ENCODE results near the gene CNN3. TPM values are rescaled to one million over a fixed set of nuclear protein-coding genes. Genes with fewer than 3 reads are reported as not detected.

The CNN3 gene
- total RNA-seq, 2 donors from 2014 or later = 82.2 to 124 TPM

DNA sequence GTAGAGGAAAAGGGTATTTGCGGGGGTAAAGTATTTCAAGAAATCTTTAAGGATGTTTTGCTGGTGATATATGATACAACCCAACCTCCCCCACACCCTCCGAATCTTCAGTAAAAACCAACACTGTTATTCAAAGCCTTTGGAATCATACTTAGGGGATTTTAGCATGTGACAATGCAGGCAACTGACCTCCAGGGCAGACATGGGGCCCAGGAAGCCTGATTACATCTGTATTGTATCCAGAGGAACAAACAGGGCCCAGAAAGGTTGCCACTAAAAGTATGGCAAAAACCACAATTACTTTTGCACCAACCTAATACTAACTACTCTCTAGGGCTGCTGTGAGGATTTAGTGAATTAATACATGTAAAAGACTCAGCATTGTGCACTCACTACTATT is 43.9 kb upstream of the CNN3 start:
- TF ChIP-seq, protein P1, sequence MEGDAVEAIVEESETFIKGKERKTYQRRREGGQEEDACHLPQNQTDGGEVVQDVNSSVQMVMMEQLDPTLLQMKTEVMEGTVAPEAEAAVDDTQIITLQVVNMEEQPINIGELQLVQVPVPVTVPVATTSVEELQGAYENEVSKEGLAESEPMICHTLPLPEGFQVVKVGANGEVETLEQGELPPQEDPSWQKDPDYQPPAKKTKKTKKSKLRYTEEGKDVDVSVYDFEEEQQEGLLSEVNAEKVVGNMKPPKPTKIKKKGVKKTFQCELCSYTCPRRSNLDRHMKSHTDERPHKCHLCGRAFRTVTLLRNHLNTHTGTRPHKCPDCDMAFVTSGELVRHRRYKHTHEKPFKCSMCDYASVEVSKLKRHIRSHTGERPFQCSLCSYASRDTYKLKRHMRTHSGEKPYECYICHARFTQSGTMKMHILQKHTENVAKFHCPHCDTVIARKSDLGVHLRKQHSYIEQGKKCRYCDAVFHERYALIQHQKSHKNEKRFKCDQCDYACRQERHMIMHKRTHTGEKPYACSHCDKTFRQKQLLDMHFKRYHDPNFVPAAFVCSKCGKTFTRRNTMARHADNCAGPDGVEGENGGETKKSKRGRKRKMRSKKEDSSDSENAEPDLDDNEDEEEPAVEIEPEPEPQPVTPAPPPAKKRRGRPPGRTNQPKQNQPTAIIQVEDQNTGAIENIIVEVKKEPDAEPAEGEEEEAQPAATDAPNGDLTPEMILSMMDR (IDR thresholded peaks at IDR 0.05) = no peak
- Histone ChIP-seq H3K27ac (peak overlapping the region; percentile 9 to 67), H3K36me3 (no peaks in the 10 kb centered on the region), H3K9me3 (no peaks in the 10 kb centered on the region), H3K4me1 (peaks cover 0 to 28% of the 10 kb centered on the region in 2 donors), H3K4me3 (no peak overlapping the region), H3K27me3 (no peaks in the 10 kb centered on the region)
- no peak for DNase-seq (ENCODE audit: low spot score)

DNA sequence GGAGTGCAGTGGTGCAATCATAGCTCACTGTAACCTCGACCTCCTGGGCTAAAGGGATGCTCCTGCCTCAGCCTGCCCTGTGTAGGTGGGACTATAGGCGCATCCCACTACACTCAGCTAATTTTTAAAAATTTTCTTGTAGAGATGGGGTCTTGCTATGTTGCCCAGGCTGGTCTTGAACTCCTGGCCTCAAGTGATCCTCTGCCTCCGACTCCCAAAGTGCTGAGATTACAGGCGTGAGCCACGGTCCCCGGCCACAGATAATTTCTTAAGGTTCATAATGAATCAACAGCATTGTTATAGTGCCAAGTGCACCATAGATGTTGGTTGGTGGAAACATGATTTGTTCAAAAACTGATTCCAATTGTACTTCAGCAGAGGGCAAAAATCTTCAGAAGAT is 42.2 kb upstream of the CNN3 start:
- Histone ChIP-seq H3K27me3 (no peaks in the 10 kb centered on the region), H3K4me3 (no peak overlapping the region), H3K9me3 (no peaks in the 10 kb centered on the region), H3K36me3 (no peaks in the 10 kb centered on the region), H3K4me1 (peaks cover 0 to 22% of the 10 kb centered on the region in 2 donors), H3K27ac (no peak overlapping the region)
- no peak for DNase-seq (ENCODE audit: low spot score)
- TF ChIP-seq, protein P1 (IDR thresholded peaks at IDR 0.05) = no peak

DNA sequence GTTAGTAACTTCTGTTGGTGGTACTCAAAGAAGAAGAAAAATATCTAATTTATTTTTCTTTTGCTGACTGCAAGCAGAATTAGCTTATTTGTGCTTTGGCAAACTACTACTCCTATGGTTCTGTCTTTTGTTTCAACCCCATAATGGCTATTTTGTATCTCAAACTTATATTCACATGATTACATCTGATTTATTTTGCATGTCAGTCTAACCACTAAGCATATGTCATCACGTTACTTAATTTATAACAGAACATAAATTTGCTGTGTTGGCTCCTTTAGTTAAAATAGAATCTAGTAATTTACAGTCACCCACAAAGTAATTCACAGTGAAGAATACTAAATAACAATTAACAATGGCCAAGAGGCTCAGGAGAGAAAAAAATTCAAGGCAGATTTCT is 39.1 kb upstream of the CNN3 start:
- Histone ChIP-seq H3K4me3 (no peak overlapping the region), H3K27ac (no peak overlapping the region), H3K36me3 (no peaks in the 10 kb centered on the region), H3K9me3 (no peaks in the 10 kb centered on the region), H3K27me3 (no peaks in the 10 kb centered on the region), H3K4me1 (peaks cover 0 to 19% of the 10 kb centered on the region in 2 donors)
- DNase-seq (ENCODE audit: low spot score) = no peak
- TF ChIP-seq, protein P1 (IDR thresholded peaks at IDR 0.05) = no peak

DNA sequence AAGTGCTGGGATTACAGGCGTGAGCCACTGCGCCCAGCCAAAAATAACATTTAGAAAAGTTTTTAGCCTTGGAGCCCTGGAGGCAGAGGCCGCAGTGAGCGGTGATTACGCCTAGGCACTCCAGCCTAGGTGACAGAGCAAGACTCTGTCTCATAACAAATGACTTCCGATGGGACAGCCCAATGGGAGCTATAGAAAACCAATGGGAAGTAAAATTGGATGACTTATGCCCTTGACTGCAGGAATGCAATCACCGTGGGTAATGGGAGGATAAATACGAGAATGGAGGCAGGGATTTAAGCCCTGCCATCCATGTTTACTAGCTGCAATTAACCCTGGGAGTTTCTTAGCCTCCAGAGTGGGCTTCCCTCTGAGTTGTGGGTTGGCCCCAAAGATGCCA is 37.0 kb upstream of the CNN3 start:
- no peaks in the 10 kb centered on the region for H3K36me3 ChIP-seq
- H3K27ac ChIP-seq = no peak overlapping the region
- DNase-seq (ENCODE audit: low spot score) = no peak

DNA sequence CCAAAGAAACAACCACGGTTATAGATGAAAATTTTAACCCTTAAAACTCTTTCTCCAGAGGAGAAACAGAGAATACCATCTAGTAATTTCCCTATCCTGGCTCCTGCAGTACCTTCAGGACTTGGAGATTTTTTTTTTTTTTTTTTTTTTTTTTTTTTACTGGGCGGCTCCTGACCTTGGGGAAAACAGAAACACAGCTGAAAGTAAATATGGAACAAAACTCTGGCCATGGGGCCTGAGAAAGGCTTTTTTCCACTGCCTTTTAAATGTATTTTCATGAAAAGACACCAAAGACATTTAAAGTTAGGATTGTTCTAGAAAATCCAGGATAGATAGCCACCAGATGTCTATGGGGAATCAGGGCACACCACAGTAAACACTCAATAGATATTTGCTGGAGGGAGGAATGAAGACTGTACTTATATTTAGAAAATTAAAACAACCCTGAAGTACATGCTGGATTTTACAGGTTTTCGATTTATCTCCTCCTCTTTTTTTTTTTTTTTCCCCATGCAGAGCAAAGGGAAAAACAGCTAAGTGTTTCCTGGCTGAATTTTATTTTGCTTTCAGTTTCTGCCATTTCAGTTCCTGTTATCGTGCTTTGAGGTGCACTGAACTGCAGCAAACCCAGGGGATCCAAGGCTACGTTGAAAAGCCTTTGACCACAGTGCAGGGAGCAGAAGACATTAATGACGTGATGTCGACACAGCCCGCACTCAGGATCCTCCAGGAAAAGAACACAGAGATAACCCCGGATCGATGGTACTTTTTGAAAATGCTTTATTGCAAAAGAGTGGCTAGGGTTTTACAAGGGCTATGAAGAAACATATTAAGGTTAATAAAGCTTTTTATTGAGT is 35.7 kb upstream of the CNN3 start:
- H3K4me3 ChIP-seq = peak overlapping the region; percentile 18 to 45
- no peaks in the 10 kb centered on the region for H3K27me3 ChIP-seq
- TF ChIP-seq, protein P1 (IDR thresholded peaks at IDR 0.05) = no peak
- H3K36me3 ChIP-seq = no peaks in the 10 kb centered on the region
- H3K4me1 ChIP-seq = peaks cover 0 to 14% of the 10 kb centered on the region in 2 donors
- peak overlapping the region; percentile 71 to 76 for H3K27ac ChIP-seq
- H3K9me3 ChIP-seq = no peaks in the 10 kb centered on the region
- no peak for DNase-seq (ENCODE audit: low spot score)

More for the DNA sequence above, 37.0 kb upstream of the CNN3 start:
- TF ChIP-seq, protein P1 (IDR thresholded peaks at IDR 0.05) = no peak
- H3K4me3 ChIP-seq = no peak overlapping the region
- H3K4me1 ChIP-seq = peaks cover 0 to 14% of the 10 kb centered on the region in 2 donors
- no peaks in the 10 kb centered on the region for H3K9me3 ChIP-seq
- H3K27me3 ChIP-seq = no peaks in the 10 kb centered on the region
